Astrocyte (in vitro differentiated cells and primary cell): Measurements from ENCODE around the gene THBS3. TPM values are rescaled to one million over a fixed set of nuclear protein-coding genes. Genes with fewer than 3 reads are reported as not detected.

Experiments
- DNase-seq: peaks from one replicate; pipeline ENCODE4 v3.0.0-alpha.2; 2010; ENCODE audit warnings: low read depth
- FAIRE-seq: peaks from 2 replicates; lab custom pipeline; 2011; peaks lifted over from hg19 to GRCh38; lab: Jason Lieb, UNC
- H2AFZ ChIP-seq: 2 replicates; pipeline ENCODE4 v1.6.0; 2012; ENCODE audit warnings: low read depth, low read length, inconsistent platforms
- H3K27ac ChIP-seq: 2 replicates; pipeline ENCODE4 v1.5.1; 2011; ENCODE audit warnings: low read depth, low read length, inconsistent platforms
- H3K27me3 ChIP-seq: 2 replicates; pipeline ENCODE4 v1.6.0; 2011; ENCODE audit warnings: low read length, inconsistent platforms; ENCODE audit not compliant: insufficient read depth
- H3K36me3 ChIP-seq: 2 replicates; pipeline ENCODE4 v1.5.1; 2011; ENCODE audit warnings: low read length, inconsistent platforms; ENCODE audit not compliant: insufficient read depth
- H3K4me1 ChIP-seq: 2 replicates; pipeline ENCODE4 v1.5.1; 2011; ENCODE audit warnings: low read length, inconsistent platforms; ENCODE audit not compliant: insufficient read depth
- H3K4me2 ChIP-seq: 2 replicates; pipeline ENCODE4 v1.6.0; 2012; ENCODE audit warnings: low read length, inconsistent platforms
- H3K4me3 ChIP-seq: 2 replicates; pipeline ENCODE4 v1.5.1; 2011; ENCODE audit warnings: low read depth, mild to moderate bottlenecking, low read length, inconsistent platforms; ENCODE audit not compliant: insufficient read depth
- H3K79me2 ChIP-seq: 2 replicates; pipeline ENCODE4 v1.6.0; 2012; ENCODE audit warnings: mild to moderate bottlenecking, low read length, inconsistent platforms; ENCODE audit not compliant: insufficient read depth
- H3K9ac ChIP-seq: 2 replicates; pipeline ENCODE4 v1.6.0; 2012; ENCODE audit warnings: mild to moderate bottlenecking, low read length, inconsistent platforms
- H3K9me3 ChIP-seq: 2 replicates; pipeline ENCODE4 v1.5.1; 2012; ENCODE audit warnings: low read depth, mild to moderate bottlenecking, low read length, inconsistent platforms; ENCODE audit not compliant: insufficient read depth
- H4K20me1 ChIP-seq: 2 replicates; pipeline ENCODE4 v1.6.0; 2012; ENCODE audit warnings: low read length, inconsistent platforms; ENCODE audit not compliant: insufficient read depth
- H3K27ac Mint-ChIP-seq: one replicate; pipeline ENCODE4 v1.8.0; 2021; ENCODE audit warnings: mild to moderate bottlenecking, mixed read lengths; ENCODE audit not compliant: unreplicated experiment
- H3K27me3 Mint-ChIP-seq: one replicate; pipeline ENCODE4 v1.8.0; 2021; ENCODE audit warnings: low read depth, mixed read lengths; ENCODE audit not compliant: unreplicated experiment
- H3K36me3 Mint-ChIP-seq: one replicate; pipeline ENCODE4 v1.8.0; 2021; ENCODE audit warnings: low read depth, mixed read lengths; ENCODE audit not compliant: unreplicated experiment
- H3K4me1 Mint-ChIP-seq: one replicate; pipeline ENCODE4 v1.8.0; 2021; ENCODE audit warnings: low read depth, mixed read lengths; ENCODE audit not compliant: unreplicated experiment
- H3K4me3 Mint-ChIP-seq: one replicate; pipeline ENCODE4 v1.8.0; 2021; ENCODE audit warnings: mild to moderate bottlenecking, moderate library complexity, mixed read lengths; ENCODE audit not compliant: unreplicated experiment
- H3K9me3 Mint-ChIP-seq: one replicate; pipeline ENCODE4 v1.8.0; 2021; ENCODE audit warnings: mild to moderate bottlenecking, mixed read lengths; ENCODE audit not compliant: unreplicated experiment
- EZH2 ChIP-seq: IDR thresholded peaks from 2 replicates; pipeline ENCODE4 v1.6.1; 2012; ENCODE audit warnings: mild to moderate bottlenecking, low read length, inconsistent platforms; ENCODE audit not compliant: insufficient read depth
- total RNA-seq: library from RNA; stranded (reverse); gene quantifications from 2 replicates; pipeline ENCODE4 v1.2.1, GENCODE V29; 2021
- TF ChIP-seq, protein P1 (sequence below): IDR thresholded peaks from 2 replicates; pipeline ENCODE4 v1.5.1; 2011; ENCODE audit warnings: low read depth, mild to moderate bottlenecking, inconsistent platforms, low read length, moderate library complexity; ENCODE audit not compliant: insufficient read depth

THBS3 gene
- total RNA-seq, 1 donor from 2014 or later = 153 TPM

DNA sequence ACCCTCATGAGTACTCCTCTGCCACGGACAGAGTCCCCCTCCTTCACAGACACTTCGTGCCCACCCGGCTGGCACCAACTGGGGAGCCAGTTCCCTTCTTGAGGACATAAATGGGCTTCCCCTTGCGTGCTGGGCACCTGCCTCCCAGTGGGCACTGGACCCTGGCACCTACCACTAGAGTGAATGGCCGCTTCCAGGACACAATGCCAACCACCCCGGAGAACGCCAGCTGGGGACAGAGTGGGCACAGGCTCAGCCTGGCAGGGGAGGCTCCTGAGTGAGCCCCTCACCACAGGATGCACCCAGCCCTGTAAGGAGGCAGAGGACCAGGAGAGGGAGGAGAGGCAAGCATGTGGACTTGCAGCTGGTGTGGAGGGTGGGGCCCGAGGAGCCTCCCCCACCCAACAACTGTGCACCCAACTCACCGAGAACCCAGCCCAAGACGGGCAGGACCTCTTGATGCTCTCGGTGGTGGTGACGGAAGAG is 46.6 kb upstream of the THBS3 start:
- no peaks in the 10 kb centered on the region for H3K27me3 Mint-ChIP-seq
- peaks cover 10% of the 10 kb centered on the region for H3K36me3 Mint-ChIP-seq
- TF ChIP-seq EZH2 = no peak
- TF ChIP-seq, protein P1, sequence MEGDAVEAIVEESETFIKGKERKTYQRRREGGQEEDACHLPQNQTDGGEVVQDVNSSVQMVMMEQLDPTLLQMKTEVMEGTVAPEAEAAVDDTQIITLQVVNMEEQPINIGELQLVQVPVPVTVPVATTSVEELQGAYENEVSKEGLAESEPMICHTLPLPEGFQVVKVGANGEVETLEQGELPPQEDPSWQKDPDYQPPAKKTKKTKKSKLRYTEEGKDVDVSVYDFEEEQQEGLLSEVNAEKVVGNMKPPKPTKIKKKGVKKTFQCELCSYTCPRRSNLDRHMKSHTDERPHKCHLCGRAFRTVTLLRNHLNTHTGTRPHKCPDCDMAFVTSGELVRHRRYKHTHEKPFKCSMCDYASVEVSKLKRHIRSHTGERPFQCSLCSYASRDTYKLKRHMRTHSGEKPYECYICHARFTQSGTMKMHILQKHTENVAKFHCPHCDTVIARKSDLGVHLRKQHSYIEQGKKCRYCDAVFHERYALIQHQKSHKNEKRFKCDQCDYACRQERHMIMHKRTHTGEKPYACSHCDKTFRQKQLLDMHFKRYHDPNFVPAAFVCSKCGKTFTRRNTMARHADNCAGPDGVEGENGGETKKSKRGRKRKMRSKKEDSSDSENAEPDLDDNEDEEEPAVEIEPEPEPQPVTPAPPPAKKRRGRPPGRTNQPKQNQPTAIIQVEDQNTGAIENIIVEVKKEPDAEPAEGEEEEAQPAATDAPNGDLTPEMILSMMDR = no peak
- H3K36me3 ChIP-seq = peaks cover 5% of the 10 kb centered on the region
- no peak for DNase-seq
- H3K4me3 ChIP-seq = peak overlapping the region; percentile 79
- H3K4me3 Mint-ChIP-seq = peak overlapping the region; percentile 80
- H4K20me1 ChIP-seq = no peaks in the 10 kb centered on the region
- no peaks in the 10 kb centered on the region for H3K9me3 ChIP-seq
- H2AFZ ChIP-seq = peak overlapping the region; percentile 54
- peak overlapping the region; percentile 97 for H3K4me2 ChIP-seq
- peak overlapping the region; percentile 77 for H3K27ac Mint-ChIP-seq
- H3K27me3 ChIP-seq = no peaks in the 10 kb centered on the region
- H3K27ac ChIP-seq = no peak overlapping the region
- peaks cover 17% of the 10 kb centered on the region for H3K79me2 ChIP-seq
- H3K4me1 ChIP-seq = peaks cover 28% of the 10 kb centered on the region
- H3K4me1 Mint-ChIP-seq = peaks cover 21% of the 10 kb centered on the region
- H3K9ac ChIP-seq = peak overlapping the region; percentile 82
- FAIRE-seq = no peak
- H3K9me3 Mint-ChIP-seq = no peaks in the 10 kb centered on the region

GRCh38 chr1:155253797-155254196 is 46.1 kb upstream of the THBS3 start:
- no peak for FAIRE-seq
- H3K4me3 ChIP-seq = peak overlapping the region; percentile 79
- no peak for DNase-seq
- H3K4me3 Mint-ChIP-seq = peak overlapping the region; percentile 80
- no peaks in the 10 kb centered on the region for H3K27me3 Mint-ChIP-seq
- H2AFZ ChIP-seq = no peak overlapping the region
- H3K36me3 ChIP-seq = peaks cover 5% of the 10 kb centered on the region
- no peaks in the 10 kb centered on the region for H3K27me3 ChIP-seq
- peak overlapping the region; percentile 97 for H3K4me2 ChIP-seq
- H3K9me3 Mint-ChIP-seq = no peaks in the 10 kb centered on the region
- peak overlapping the region; percentile 82 for H3K9ac ChIP-seq
- H3K36me3 Mint-ChIP-seq = peaks cover 10% of the 10 kb centered on the region
- H3K4me1 ChIP-seq = peaks cover 28% of the 10 kb centered on the region
- no peaks in the 10 kb centered on the region for H4K20me1 ChIP-seq
- TF ChIP-seq, protein P1 = no peak
- TF ChIP-seq EZH2 = no peak
- no peak overlapping the region for H3K27ac ChIP-seq
- peaks cover 17% of the 10 kb centered on the region for H3K79me2 ChIP-seq
- peaks cover 21% of the 10 kb centered on the region for H3K4me1 Mint-ChIP-seq
- peak overlapping the region; percentile 77 for H3K27ac Mint-ChIP-seq
- H3K9me3 ChIP-seq = no peaks in the 10 kb centered on the region

- Mint-ChIP-seq H3K27ac (no peak overlapping the region), H3K36me3 (peaks cover 8% of the 10 kb centered on the region), H3K4me1 (peaks cover 21% of the 10 kb centered on the region), H3K27me3 (no peaks in the 10 kb centered on the region), H3K9me3 (no peaks in the 10 kb centered on the region), H3K4me3 (peak overlapping the region; percentile 80)
- Histone ChIP-seq H3K4me3 (peak overlapping the region; percentile 79), H3K27me3 (no peaks in the 10 kb centered on the region), H3K4me2 (peak overlapping the region; percentile 97), H3K4me1 (peaks cover 28% of the 10 kb centered on the region), H4K20me1 (no peaks in the 10 kb centered on the region), H3K9ac (peak overlapping the region; percentile 82), H2AFZ (no peak overlapping the region), H3K27ac (no peak overlapping the region), H3K36me3 (peaks cover 5% of the 10 kb centered on the region), H3K79me2 (peaks cover 17% of the 10 kb centered on the region), H3K9me3 (no peaks in the 10 kb centered on the region)
- DNase-seq (no peak), FAIRE-seq (no peak)
- TF ChIP-seq, protein P1 = no peak
- no peak for TF ChIP-seq EZH2
Observed at GRCh38 chr1:155253208-155253607, 45.5 kb upstream of the THBS3 start.
